ENCODE data around the gene KPNB1. TPM values are rescaled to one million over a fixed set of nuclear protein-coding genes. Genes with fewer than 3 reads are reported as not detected.

Gene KPNB1
- total and polyA plus RNA-seq, 7 donors: 23.4 to 268 (median 185) TPM

- intact Hi-C loops (cut with DNase I): no loop called here
- no peaks in the 10 kb centered on the region for H3K27me3 ChIP-seq
- H3K4me1 ChIP-seq: peaks cover 0 to 51% (median 33%) of the 10 kb centered on the region in 4 donors
- TF ChIP-seq POLR2A (IDR thresholded peaks at IDR 0.05): no peak
- no peak overlapping the region for H3K4me3 ChIP-seq
- H3K36me3 ChIP-seq: peaks cover 0 to 59% (median 18%) of the 10 kb centered on the region in 4 donors
- H3K9me3 ChIP-seq: no peaks in the 10 kb centered on the region
- H3K27ac ChIP-seq: peak overlapping the region; percentile 63 to 79 (median 74)
- DNase-seq: no peak
- 83 to 85% methylated on average over 3 of the region's 3 CpGs for WGBS, 2 donors
These were observed 29.0 kb upstream of the KPNB1 start for GRCh38 chr17:47620503-47621245.

DNA sequence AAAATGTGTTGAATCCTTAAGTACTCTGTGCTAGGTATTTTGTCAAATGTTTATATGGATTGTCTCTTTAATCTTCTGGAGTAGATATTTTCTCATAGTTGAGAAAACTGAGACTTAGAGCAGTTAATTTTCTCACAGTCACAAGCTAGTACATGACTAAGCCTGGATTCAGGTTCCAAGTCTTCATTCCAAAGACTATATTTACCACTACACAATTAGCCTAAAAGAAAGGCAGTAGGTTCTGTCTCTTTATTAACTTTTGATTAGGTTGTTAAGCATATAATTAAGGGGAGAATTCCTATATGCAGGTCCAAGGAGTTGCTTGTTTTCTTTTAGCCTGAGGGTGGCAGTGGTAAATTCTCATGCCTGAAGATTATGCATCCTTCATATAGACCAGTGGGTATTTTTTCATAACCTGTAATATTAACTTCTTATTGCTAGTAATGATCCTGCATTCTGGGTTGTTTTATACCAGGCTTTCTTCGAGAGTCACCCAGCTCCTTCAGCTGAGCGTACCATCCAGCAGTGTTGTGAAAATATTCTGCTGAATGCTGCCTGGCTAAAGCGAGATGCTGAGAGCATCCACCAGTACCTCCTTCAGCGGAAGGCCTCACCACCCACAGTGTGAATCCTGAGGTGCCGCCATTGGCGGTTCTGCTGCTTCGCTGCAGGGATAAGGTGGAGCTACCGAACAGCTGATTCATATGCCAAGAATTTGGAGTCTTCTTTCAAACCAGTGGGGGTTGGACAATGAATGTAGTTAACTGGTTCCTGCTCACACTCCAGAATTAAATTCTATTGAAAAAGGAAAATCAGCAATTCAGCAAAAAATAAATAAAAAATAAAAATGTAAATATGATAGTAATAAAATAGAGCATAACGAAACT lies 28.2 kb upstream of the KPNB1 start:
- H3K4me1 ChIP-seq: peaks cover 0 to 54% (median 39%) of the 10 kb centered on the region in 4 donors
- 82 to 86% methylated on average over 9 of the region's 9 CpGs for WGBS, 2 donors

DNA sequence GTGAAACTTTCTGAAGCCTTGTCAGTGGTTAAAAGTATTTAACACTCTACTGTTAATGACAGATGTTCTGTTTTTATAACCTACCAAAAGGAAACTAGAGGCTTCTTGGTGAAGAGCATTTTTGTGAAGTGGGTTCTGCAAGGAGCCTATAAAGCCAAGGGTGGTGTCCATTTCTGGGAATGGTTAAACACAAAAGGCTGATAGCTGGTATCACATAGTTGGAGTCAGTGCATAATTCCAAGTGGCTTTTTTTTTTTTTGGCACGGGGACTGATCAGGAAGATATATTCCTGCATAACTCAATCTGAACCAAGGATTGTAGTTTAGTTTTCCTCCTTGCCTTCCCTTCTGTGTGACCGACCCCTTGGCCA lies 27.6 kb upstream of the KPNB1 start:
- no peaks in the 10 kb centered on the region for H3K27me3 ChIP-seq
- H3K27ac ChIP-seq: peak overlapping the region; percentile 63 to 79 (median 74)
- intact Hi-C loops (cut with DNase I): no loop called here
- no peak for TF ChIP-seq CTCF (IDR thresholded peaks at IDR 0.05)
- TF ChIP-seq POLR2AphosphoS5 (IDR thresholded peaks at IDR 0.05): no peak
- TF ChIP-seq EP300 (IDR thresholded peaks at IDR 0.05): no peak
- TF ChIP-seq POLR2A (IDR thresholded peaks at IDR 0.05): no peak
- 77 to 83% methylated on average over 2 of the region's 2 CpGs for WGBS, 2 donors
- no peaks in the 10 kb centered on the region for H3K9me3 ChIP-seq
- H3K4me3 ChIP-seq: no peak overlapping the region
- DNase-seq: no peak
- H3K4me1 ChIP-seq: peaks cover 0 to 60% (median 43%) of the 10 kb centered on the region in 4 donors
- peaks cover 0 to 52% (median 17%) of the 10 kb centered on the region in 4 donors for H3K36me3 ChIP-seq

More for the DNA sequence above, 28.2 kb upstream of the KPNB1 start:
- peak; percentile 71 for DNase-seq
- no peaks in the 10 kb centered on the region for H3K9me3 ChIP-seq
- TF ChIP-seq EP300 (IDR thresholded peaks at IDR 0.05): no peak
- TF ChIP-seq POLR2AphosphoS5 (IDR thresholded peaks at IDR 0.05): peak in 1 of 4 donors; percentile 14
- intact Hi-C loops (cut with DNase I): no loop called here
- H3K4me3 ChIP-seq: no peak overlapping the region
- peak overlapping the region; percentile 63 to 79 (median 74) for H3K27ac ChIP-seq
- no peaks in the 10 kb centered on the region for H3K27me3 ChIP-seq
- peaks cover 0 to 58% (median 18%) of the 10 kb centered on the region in 4 donors for H3K36me3 ChIP-seq

DNA sequence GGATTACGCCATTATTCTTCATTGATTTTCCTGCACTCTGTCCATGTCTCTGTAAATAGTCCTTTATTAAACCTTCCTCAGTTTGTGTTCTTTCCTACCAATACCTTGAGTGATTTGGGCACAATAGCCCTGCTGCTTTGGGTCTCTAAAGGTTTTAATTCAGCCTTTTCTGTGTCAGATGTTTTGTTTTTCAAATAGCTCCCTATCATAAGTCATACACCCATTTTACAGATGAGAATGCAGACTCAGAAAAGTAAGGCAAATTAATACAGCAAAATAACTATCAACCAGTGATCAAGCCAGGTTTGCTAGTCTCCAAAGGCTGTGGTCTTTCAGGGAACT lies 25.0 kb upstream of the KPNB1 start:
- no peak for TF ChIP-seq CTCF (IDR thresholded peaks at IDR 0.05)
- TF ChIP-seq POLR2A (IDR thresholded peaks at IDR 0.05): no peak
- no peak for TF ChIP-seq EP300 (IDR thresholded peaks at IDR 0.05)
- TF ChIP-seq POLR2AphosphoS5 (IDR thresholded peaks at IDR 0.05): no peak
- H3K4me3 ChIP-seq: no peak overlapping the region
- peaks cover 0 to 27% (median 2%) of the 10 kb centered on the region in 4 donors for H3K36me3 ChIP-seq
- no peak overlapping the region for H3K27ac ChIP-seq
- no peaks in the 10 kb centered on the region for H3K27me3 ChIP-seq
- H3K9me3 ChIP-seq: no peaks in the 10 kb centered on the region
- no peak for DNase-seq
- intact Hi-C loops (cut with DNase I): no loop called here
- WGBS, 2 donors: 43 to 57% methylated on average over 1 of the region's 1 CpG
- peaks cover 0 to 55% (median 41%) of the 10 kb centered on the region in 4 donors for H3K4me1 ChIP-seq

- DNase-seq: no peak
- WGBS, 2 donors: 93 to 96% methylated on average over 8 of the region's 8 CpGs
- intact Hi-C loops (cut with DNase I): no loop called here
- peaks cover 0 to 21% (median 1%) of the 10 kb centered on the region in 4 donors for H3K36me3 ChIP-seq
- H3K27me3 ChIP-seq: no peaks in the 10 kb centered on the region
- H3K4me3 ChIP-seq: no peak overlapping the region
- no peak for TF ChIP-seq EP300 (IDR thresholded peaks at IDR 0.05)
- no peaks in the 10 kb centered on the region for H3K9me3 ChIP-seq
- peaks cover 0 to 21% (median 14%) of the 10 kb centered on the region in 4 donors for H3K4me1 ChIP-seq
- H3K27ac ChIP-seq: no peak overlapping the region
These were observed 21.6 kb upstream of the KPNB1 start for GRCh38 chr17:47628014-47628566.

DNA sequence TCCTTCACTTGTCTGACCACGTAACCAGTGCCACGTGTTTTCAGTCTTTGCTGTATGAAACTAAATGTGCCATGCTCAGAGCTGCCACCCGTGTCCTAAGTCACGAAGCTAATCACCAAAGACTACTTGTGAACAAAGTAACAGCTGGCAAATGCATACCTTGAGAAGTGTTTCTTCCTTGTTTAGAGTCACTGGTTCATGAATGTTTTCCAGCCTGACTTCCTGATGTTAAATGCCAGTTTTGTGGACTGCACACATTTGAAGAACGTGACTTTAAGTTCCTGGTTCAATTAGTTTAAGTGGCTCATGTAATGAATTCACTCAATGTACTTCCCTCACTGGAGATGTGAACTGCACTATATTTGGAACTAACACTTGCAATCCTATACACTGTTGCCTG lies 19.9 kb upstream of the KPNB1 start:
- Histone ChIP-seq H3K27ac (no peak overlapping the region), H3K4me3 (no peak overlapping the region), H3K4me1 (peaks cover 0 to 17% (median 14%) of the 10 kb centered on the region in 4 donors), H3K36me3 (peaks cover 0 to 6% (median 0%) of the 10 kb centered on the region in 4 donors), H3K27me3 (no peaks in the 10 kb centered on the region), H3K9me3 (no peaks in the 10 kb centered on the region)
- no peak for DNase-seq
- intact Hi-C loops (cut with DNase I): no loop called here
- 47 to 77% methylated on average over 5 of the region's 5 CpGs for WGBS, 2 donors
- TF ChIP-seq POLR2AphosphoS5 (IDR thresholded peaks at IDR 0.05): no peak
- no peak for TF ChIP-seq CTCF (IDR thresholded peaks at IDR 0.05)
- no peak for TF ChIP-seq EP300 (IDR thresholded peaks at IDR 0.05)
- no peak for TF ChIP-seq POLR2A (IDR thresholded peaks at IDR 0.05)
